NCI-H460 (cell line): ENCODE results near the gene DPF3. TPM values are rescaled to one million over a fixed set of nuclear protein-coding genes. Genes with fewer than 3 reads are reported as not detected.

ENCODE experiments used
- DNase-seq: peaks from one replicate; pipeline ENCODE4 v3.0.0-alpha.2; 2016; ENCODE audit warnings: low read depth; ENCODE audit errors: extremely low read depth
- total RNA-seq: library from RNA; depleted of rRNA; stranded (reverse); fragments of >200 nt; shearing (Covaris generic); gene quantifications from 2 replicates; pipeline ENCODE4 v1.2.3, GENCODE V29; 2014

The DPF3 gene
- total RNA-seq, 1 experiment from 2014 or later: not detected

- DNase-seq: no peak
These were observed 48.2 kb downstream of the DPF3 start for GRCh38 chr14:72845683-72846082.

DNA sequence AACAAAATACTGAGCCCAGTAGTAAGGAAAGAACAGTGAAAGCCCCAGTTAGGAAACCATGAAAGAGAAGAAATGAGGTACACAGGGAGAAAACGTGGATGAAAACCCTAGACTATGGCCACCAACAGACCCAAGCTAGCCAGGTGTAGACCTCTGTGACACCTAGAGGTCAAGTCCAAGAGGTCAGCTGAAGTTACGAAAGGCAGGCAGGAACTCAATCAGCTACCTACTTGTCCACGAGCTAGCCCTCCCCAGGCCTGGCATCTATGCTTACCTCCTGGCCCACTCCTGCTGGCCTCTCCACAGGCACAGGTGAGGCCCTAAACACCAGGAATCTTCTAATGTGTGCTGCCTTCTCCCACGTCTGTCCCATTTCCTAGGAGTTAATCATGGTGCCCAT lies 48.7 kb downstream of the DPF3 start:
- no peak for DNase-seq

GRCh38 chr14:72844524-72844923 lies 49.4 kb downstream of the DPF3 start:
- no peak for DNase-seq

GRCh38 chr14:72839753-72840607 lies 53.9 kb downstream of the DPF3 start:
- no peak for DNase-seq

DNA sequence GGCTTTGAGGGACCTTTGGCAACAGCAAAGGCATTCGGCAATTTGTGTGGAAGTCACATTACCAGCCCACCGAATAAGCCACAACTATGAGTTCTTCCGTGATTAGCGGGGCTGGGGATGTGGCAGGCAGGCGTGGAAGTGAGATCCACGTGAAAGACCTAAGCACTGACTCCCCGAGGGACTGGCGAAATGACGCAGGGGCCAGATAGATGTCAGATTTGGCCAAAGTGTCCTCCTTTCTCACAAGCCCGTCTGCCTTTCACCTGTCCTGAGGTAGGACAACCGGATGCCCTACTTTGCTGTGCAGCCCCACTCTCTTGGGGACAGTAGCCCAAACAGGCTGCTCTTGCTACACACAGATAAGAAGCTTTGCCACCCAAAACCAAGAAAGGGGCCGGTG lies 54.5 kb downstream of the DPF3 start:
- DNase-seq: no peak

GRCh38 chr14:72836085-72836484 lies 57.8 kb downstream of the DPF3 start:
- no peak for DNase-seq

DNA sequence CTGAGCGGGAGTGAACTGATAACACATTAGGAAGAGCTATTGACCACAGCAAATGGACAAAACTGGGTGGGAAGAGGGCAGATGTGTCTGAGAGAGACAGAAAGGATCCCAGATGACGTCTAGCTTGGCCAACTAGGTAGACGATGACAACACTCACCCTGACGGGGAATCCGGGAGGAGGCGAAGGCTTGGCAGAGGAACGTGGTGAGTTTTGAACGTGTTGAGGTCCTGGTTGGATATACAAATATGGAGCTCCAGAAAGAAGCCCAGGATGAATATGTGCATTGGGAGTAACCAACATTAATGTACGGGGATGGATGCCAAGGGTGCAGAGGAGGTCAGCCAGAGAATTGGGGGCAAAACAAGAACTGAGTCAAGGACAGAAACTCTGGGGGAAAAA lies 60.7 kb downstream of the DPF3 start:
- DNase-seq: no peak

DNA sequence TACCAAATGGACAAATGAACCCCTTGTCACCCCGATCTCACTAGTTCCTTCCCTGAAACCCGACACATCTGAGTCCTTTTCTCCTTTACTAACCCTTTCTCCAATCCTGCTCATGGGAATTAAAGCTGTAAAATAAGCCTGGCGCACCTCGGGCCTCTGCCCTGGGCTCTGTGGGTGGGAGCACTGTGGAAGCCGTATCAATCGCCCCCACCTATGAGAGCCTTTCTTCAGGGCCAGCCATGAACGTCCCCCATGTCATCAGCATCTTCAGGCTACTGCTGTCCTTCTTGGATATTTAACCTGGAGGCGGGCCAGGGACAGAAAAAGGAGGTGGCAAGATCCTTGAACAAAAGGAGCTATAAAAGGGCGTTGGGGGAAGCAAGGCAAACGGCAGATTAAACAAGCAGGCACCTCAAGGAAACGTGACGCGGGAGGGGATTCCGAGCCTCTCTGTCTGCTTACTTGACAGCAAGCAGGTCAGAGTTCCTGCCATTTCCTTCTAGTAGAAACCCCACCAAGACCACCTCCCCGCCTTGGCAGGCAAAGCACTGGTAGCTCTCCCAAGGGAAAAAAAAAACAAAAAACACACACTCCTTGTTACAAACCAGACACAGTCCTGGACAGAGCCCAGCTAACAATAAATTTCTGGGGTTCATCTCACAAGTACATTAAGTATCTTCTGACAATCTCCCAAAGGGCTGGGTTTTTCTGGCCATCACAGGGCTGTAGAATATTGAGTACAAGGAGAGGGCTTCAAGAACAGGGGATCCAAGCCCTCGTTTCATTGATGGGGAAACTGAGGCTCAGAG lies 62.9 kb downstream of the DPF3 start:
- no peak for DNase-seq

GRCh38 chr14:72830356-72830755 lies 63.5 kb downstream of the DPF3 start:
- DNase-seq: no peak

DNA sequence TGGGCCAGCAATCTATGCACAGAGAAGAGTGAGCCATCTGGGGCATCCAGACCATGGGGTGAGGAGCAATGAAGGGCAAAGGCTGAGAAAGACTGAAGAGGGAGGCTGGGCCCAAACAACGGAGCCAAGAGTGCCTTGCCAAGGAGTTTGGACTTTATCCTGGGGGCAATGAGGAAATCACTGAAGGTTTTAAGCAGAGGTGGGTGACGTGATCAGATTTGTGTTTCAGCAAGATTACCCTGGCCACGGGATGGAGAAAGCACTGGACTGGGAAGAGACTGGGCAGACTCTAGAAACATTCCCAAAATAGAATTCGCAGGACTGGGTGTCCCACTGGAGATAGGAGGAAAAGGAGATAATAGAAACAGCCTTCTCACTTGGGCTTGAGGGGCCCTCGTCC lies 65.3 kb downstream of the DPF3 start:
- no peak for DNase-seq

DNA sequence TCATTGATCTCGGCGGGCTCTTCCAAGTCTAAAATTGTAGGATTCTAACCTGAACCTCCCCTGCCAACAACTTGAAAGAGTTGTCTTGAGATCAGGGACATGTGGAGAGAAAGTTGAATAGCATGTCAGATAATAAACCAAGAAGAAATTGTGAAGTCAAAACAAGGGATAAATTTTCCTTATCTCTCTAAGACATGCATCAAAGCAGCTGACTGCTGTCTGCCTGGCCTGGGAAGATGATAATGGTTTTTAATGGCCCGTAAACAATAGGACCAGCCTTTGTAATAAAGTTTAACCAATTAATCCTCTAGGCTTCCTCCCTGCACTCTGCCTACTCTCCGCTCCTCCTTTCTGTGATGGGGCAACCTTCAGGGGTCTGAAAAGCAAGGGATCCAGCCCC lies 67.9 kb downstream of the DPF3 start:
- DNase-seq: no peak

DNA sequence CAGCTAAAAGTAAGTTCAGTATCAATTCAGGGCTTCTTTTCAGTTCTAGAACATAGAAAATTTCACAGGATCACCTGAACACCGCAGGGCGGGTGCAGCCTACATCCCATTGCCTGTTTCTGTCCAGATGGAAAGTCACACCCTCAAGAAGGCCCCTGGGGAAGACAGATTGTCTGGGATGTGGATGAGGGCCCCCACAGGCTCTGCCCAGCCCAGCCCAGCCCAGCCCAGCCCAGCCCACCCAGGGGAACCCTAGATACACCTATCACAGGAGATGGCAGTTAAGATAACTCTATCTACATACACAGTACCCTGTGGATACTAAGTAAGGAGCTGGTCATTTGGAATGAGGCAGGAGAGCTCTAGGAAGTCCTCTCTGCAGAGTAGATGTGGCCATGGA lies 68.4 kb downstream of the DPF3 start:
- no peak for DNase-seq

DNA sequence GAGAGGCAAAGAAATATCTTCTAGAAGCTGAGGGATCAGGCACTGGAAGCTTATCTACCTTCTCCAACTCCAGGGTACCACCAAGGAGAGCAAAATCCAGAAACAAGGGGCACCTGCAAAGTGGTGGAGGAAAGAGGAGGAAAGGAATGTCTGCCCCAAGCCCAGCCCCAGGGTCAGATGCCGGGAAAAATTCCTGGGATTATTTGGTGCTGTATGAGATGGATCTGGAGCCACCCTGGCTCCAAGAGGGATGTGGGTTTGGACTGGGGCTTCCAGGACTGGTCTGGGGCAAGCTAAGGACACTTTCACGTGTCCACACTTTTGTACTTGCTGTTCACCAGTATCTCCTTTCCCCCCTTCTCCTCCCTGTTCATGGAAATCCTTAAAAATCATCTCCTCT lies 69.8 kb downstream of the DPF3 start:
- DNase-seq: no peak

GRCh38 chr14:72822946-72823611 lies 70.8 kb downstream of the DPF3 start:
- DNase-seq: no peak

DNA sequence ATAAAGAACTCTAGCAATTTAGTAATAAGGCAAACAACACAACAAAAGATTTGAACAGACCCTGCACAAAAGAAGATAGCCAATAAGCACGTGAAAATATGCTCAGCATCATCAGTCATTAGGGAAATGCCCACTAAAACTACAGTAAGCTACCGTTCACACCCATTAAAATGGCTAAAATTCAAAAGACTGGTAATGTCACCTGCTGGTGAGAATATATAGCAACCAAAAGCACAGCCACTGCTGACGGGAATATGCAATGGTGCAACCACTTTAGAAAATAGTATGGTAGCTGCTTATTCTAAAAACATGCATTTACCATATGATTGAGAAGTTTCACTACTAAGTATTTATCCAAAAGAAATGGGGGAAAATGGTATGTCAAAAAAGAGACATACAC lies 74.9 kb downstream of the DPF3 start:
- DNase-seq: no peak

- no peak for DNase-seq
These were observed 77.6 kb downstream of the DPF3 start for GRCh38 chr14:72816287-72816686.

DNA sequence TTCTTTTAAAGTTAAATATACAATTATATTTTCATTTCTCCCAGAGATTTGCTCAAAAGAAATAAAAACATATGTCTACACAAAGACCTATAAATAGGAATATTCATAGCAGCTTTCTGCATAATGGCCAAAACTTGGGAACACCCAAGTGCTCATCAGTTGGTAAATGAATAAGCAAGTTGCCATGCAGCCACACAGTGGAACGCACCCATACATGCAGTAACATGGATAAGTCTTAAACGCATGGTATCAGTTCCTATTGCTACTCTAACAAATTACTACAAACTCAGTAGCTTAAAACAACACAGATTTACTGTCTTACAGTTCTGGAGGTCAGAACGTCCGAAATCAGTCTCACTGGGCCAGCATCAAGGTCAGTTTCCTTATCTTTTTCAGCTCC lies 78.5 kb downstream of the DPF3 start:
- no peak for DNase-seq

GRCh38 chr14:72812292-72812851 lies 81.5 kb downstream of the DPF3 start:
- DNase-seq: no peak

- DNase-seq: no peak
These were observed 83.7 kb downstream of the DPF3 start for GRCh38 chr14:72810201-72810600.

- DNase-seq: no peak
These were observed 84.8 kb downstream of the DPF3 start for GRCh38 chr14:72809063-72809462.

DNA sequence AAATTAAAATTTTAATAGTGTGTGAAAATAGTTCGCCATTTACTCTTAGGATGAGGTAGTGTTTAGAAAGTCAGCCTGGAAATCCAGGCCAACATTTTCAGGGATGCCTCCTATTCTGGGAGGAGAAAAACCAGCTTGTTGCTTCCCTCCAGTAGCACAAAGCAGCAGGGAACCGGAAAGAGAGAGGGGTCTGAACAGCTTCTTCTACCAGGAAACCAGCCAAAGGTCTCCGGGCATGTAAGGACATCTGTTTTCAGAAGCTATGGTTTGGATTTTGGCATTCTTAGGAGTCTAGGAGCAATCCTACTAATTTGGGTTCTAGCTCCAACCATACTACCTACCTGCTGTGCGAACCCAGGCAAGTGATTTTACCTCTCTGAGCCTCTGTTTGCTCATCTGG lies 85.3 kb downstream of the DPF3 start:
- DNase-seq: no peak
